ENCODE data around the gene POLR3B. TPM values are rescaled to one million over a fixed set of nuclear protein-coding genes. Genes with fewer than 3 reads are reported as not detected.

Gene POLR3B
- total RNA-seq, 2 donors from 2014 or later = 3.0 to 8.7 TPM

GRCh38 chr12:106490264-106490663 is 132.7 kb downstream of the POLR3B start:
- H3K36me3 Mint-ChIP-seq (ENCODE audit: low read depth) = no peaks in the 10 kb centered on the region
- H3K27me3 Mint-ChIP-seq = no peaks in the 10 kb centered on the region
- H3K4me3 Mint-ChIP-seq = no peak overlapping the region
- H3K4me1 Mint-ChIP-seq = no peaks in the 10 kb centered on the region
- no peaks in the 10 kb centered on the region for H3K9me3 Mint-ChIP-seq
- no peak overlapping the region for H3K27ac Mint-ChIP-seq
- no peak for ATAC-seq (replicated peaks)

GRCh38 chr12:106492857-106493256 is 135.3 kb downstream of the POLR3B start:
- H3K4me3 Mint-ChIP-seq = no peak overlapping the region
- H3K27me3 Mint-ChIP-seq = no peaks in the 10 kb centered on the region
- no peak overlapping the region for H3K27ac Mint-ChIP-seq
- H3K4me1 Mint-ChIP-seq = no peaks in the 10 kb centered on the region
- no peaks in the 10 kb centered on the region for H3K9me3 Mint-ChIP-seq
- H3K36me3 Mint-ChIP-seq (ENCODE audit: low read depth) = peaks cover 18% of the 10 kb centered on the region
- no peak for ATAC-seq (replicated peaks)

- H3K4me1 Mint-ChIP-seq = no peaks in the 10 kb centered on the region
- no peaks in the 10 kb centered on the region for H3K27me3 Mint-ChIP-seq
- H3K9me3 Mint-ChIP-seq = no peaks in the 10 kb centered on the region
- H3K36me3 Mint-ChIP-seq (ENCODE audit: low read depth) = peaks cover 25% of the 10 kb centered on the region
- ATAC-seq (replicated peaks) = no peak
- no peak overlapping the region for H3K27ac Mint-ChIP-seq
- no peak overlapping the region for H3K4me3 Mint-ChIP-seq
Observed at GRCh38 chr12:106493531-106493930, 136.0 kb downstream of the POLR3B start.

- peaks cover 44% of the 10 kb centered on the region for H3K36me3 Mint-ChIP-seq (ENCODE audit: low read depth)
- H3K4me3 Mint-ChIP-seq = no peak overlapping the region
- ATAC-seq (replicated peaks) = no peak
Observed at GRCh38 chr12:106495354-106495965, 137.9 kb downstream of the POLR3B start.

GRCh38 chr12:106498056-106498455 is 140.5 kb downstream of the POLR3B start:
- H3K4me1 Mint-ChIP-seq = no peaks in the 10 kb centered on the region

More at GRCh38 chr12:106495354-106495965, 137.9 kb downstream of the POLR3B start:
- Mint-ChIP-seq H3K9me3 (no peaks in the 10 kb centered on the region), H3K27me3 (no peaks in the 10 kb centered on the region), H3K4me1 (no peaks in the 10 kb centered on the region), H3K27ac (no peak overlapping the region)

GRCh38 chr12:106499628-106500027 is 142.1 kb downstream of the POLR3B start:
- H3K27me3 Mint-ChIP-seq = no peaks in the 10 kb centered on the region
- ATAC-seq (replicated peaks) = no peak

More at GRCh38 chr12:106498056-106498455, 140.5 kb downstream of the POLR3B start:
- Mint-ChIP-seq H3K36me3 (ENCODE audit: low read depth) (peaks cover 58% of the 10 kb centered on the region), H3K27ac (no peak overlapping the region), H3K9me3 (no peaks in the 10 kb centered on the region), H3K4me3 (no peak overlapping the region), H3K27me3 (no peaks in the 10 kb centered on the region)
- no peak for ATAC-seq (replicated peaks)

GRCh38 chr12:106506691-106507090 is 149.1 kb downstream of the POLR3B start:
- ATAC-seq (replicated peaks) = no peak
- Mint-ChIP-seq H3K4me3 (no peak overlapping the region), H3K4me1 (no peaks in the 10 kb centered on the region), H3K36me3 (ENCODE audit: low read depth) (peaks cover 47% of the 10 kb centered on the region), H3K9me3 (no peaks in the 10 kb centered on the region), H3K27me3 (no peaks in the 10 kb centered on the region), H3K27ac (no peak overlapping the region)

More at GRCh38 chr12:106499628-106500027, 142.1 kb downstream of the POLR3B start:
- no peak overlapping the region for H3K27ac Mint-ChIP-seq
- no peaks in the 10 kb centered on the region for H3K4me1 Mint-ChIP-seq
- H3K4me3 Mint-ChIP-seq = no peak overlapping the region
- no peaks in the 10 kb centered on the region for H3K9me3 Mint-ChIP-seq
- H3K36me3 Mint-ChIP-seq (ENCODE audit: low read depth) = peaks cover 60% of the 10 kb centered on the region

GRCh38 chr12:106508966-106509365 is 151.4 kb downstream of the POLR3B start:
- Mint-ChIP-seq H3K27me3 (no peaks in the 10 kb centered on the region), H3K27ac (no peak overlapping the region), H3K36me3 (ENCODE audit: low read depth) (peaks cover 39% of the 10 kb centered on the region), H3K4me3 (no peak overlapping the region), H3K9me3 (peaks cover 4% of the 10 kb centered on the region), H3K4me1 (no peaks in the 10 kb centered on the region)
- no peak for ATAC-seq (replicated peaks)

- H3K36me3 Mint-ChIP-seq (ENCODE audit: low read depth) = peaks cover 27% of the 10 kb centered on the region
- H3K4me1 Mint-ChIP-seq = no peaks in the 10 kb centered on the region
- peaks cover 4% of the 10 kb centered on the region for H3K9me3 Mint-ChIP-seq
- ATAC-seq (replicated peaks) = no peak
- H3K27ac Mint-ChIP-seq = no peak overlapping the region
- H3K27me3 Mint-ChIP-seq = no peaks in the 10 kb centered on the region
- no peak overlapping the region for H3K4me3 Mint-ChIP-seq
Observed at GRCh38 chr12:106511365-106511764, 153.8 kb downstream of the POLR3B start.

GRCh38 chr12:106517314-106517713 is 159.8 kb downstream of the POLR3B start:
- peaks cover 4% of the 10 kb centered on the region for H3K9me3 Mint-ChIP-seq
- H3K27me3 Mint-ChIP-seq = peaks cover 10% of the 10 kb centered on the region
- no peak overlapping the region for H3K4me3 Mint-ChIP-seq
- H3K36me3 Mint-ChIP-seq (ENCODE audit: low read depth) = no peaks in the 10 kb centered on the region
- H3K27ac Mint-ChIP-seq = no peak overlapping the region
- no peaks in the 10 kb centered on the region for H3K4me1 Mint-ChIP-seq
- no peak for ATAC-seq (replicated peaks)

- H3K9me3 Mint-ChIP-seq = no peaks in the 10 kb centered on the region
- no peak for ATAC-seq (replicated peaks)
- H3K27me3 Mint-ChIP-seq = peaks cover 13% of the 10 kb centered on the region
- no peaks in the 10 kb centered on the region for H3K4me1 Mint-ChIP-seq
- no peaks in the 10 kb centered on the region for H3K36me3 Mint-ChIP-seq (ENCODE audit: low read depth)
- no peak overlapping the region for H3K27ac Mint-ChIP-seq
- H3K4me3 Mint-ChIP-seq = no peak overlapping the region
Observed at GRCh38 chr12:106519607-106520021, 162.1 kb downstream of the POLR3B start.

GRCh38 chr12:106521901-106522300 is 164.4 kb downstream of the POLR3B start:
- Mint-ChIP-seq H3K36me3 (ENCODE audit: low read depth) (no peaks in the 10 kb centered on the region), H3K4me3 (no peak overlapping the region), H3K4me1 (no peaks in the 10 kb centered on the region), H3K9me3 (no peaks in the 10 kb centered on the region), H3K27ac (no peak overlapping the region), H3K27me3 (peaks cover 13% of the 10 kb centered on the region)
- no peak for ATAC-seq (replicated peaks)

- no peak for ATAC-seq (replicated peaks)
- H3K36me3 Mint-ChIP-seq (ENCODE audit: low read depth) = no peaks in the 10 kb centered on the region
- H3K9me3 Mint-ChIP-seq = no peaks in the 10 kb centered on the region
- H3K4me3 Mint-ChIP-seq = no peak overlapping the region
- H3K27ac Mint-ChIP-seq = no peak overlapping the region
- peaks cover 14% of the 10 kb centered on the region for H3K27me3 Mint-ChIP-seq
- H3K4me1 Mint-ChIP-seq = no peaks in the 10 kb centered on the region
Observed at GRCh38 chr12:106522708-106523107, 165.2 kb downstream of the POLR3B start.

- H3K9me3 Mint-ChIP-seq = no peaks in the 10 kb centered on the region
- H3K27me3 Mint-ChIP-seq = peaks cover 6% of the 10 kb centered on the region
- H3K36me3 Mint-ChIP-seq (ENCODE audit: low read depth) = no peaks in the 10 kb centered on the region
- H3K4me1 Mint-ChIP-seq = no peaks in the 10 kb centered on the region
- no peak overlapping the region for H3K4me3 Mint-ChIP-seq
- ATAC-seq (replicated peaks) = no peak
- H3K27ac Mint-ChIP-seq = no peak overlapping the region
Observed at GRCh38 chr12:106527356-106527755, 169.8 kb downstream of the POLR3B start.

GRCh38 chr12:106541201-106541600 is 183.7 kb downstream of the POLR3B start:
- Mint-ChIP-seq H3K9me3 (peaks cover 13% of the 10 kb centered on the region), H3K36me3 (ENCODE audit: low read depth) (no peaks in the 10 kb centered on the region), H3K4me3 (no peak overlapping the region), H3K27me3 (peaks cover 1% of the 10 kb centered on the region), H3K4me1 (no peaks in the 10 kb centered on the region), H3K27ac (no peak overlapping the region)
- ATAC-seq (replicated peaks) = no peak

GRCh38 chr12:106551410-106551809 is 193.9 kb downstream of the POLR3B start:
- no peak for ATAC-seq (replicated peaks)
- no peaks in the 10 kb centered on the region for H3K4me1 Mint-ChIP-seq
- H3K27me3 Mint-ChIP-seq = peaks cover 22% of the 10 kb centered on the region
- peaks cover 11% of the 10 kb centered on the region for H3K9me3 Mint-ChIP-seq
- H3K4me3 Mint-ChIP-seq = no peak overlapping the region
- no peaks in the 10 kb centered on the region for H3K36me3 Mint-ChIP-seq (ENCODE audit: low read depth)
- H3K27ac Mint-ChIP-seq = no peak overlapping the region
